ENCODE measurements around the gene HECA.
"Not testable (repeated sequence)": the region's sequence is repeated elsewhere in the genome, so short reads cannot be mapped to it uniquely, and the experiment has no call there.

Gene HECA

GRCh38 chr6:139164001-139164400 is 29.1 kb downstream of the HECA start:
- no peak for DNase-seq (ENCODE audit: low spot score)

- no peak for DNase-seq (ENCODE audit: low spot score)
These were observed 30.4 kb downstream of the HECA start for GRCh38 chr6:139165324-139165723.

- DNase-seq (ENCODE audit: low spot score): no peak
These were observed 31.5 kb downstream of the HECA start for GRCh38 chr6:139166238-139166955.

- no peak for DNase-seq (ENCODE audit: low spot score)
These were observed 32.1 kb downstream of the HECA start for GRCh38 chr6:139166956-139167313.

GRCh38 chr6:139172151-139172550 is 37.3 kb downstream of the HECA start:
- DNase-seq (ENCODE audit: low spot score): no peak

GRCh38 chr6:139172567-139172966 is 37.7 kb downstream of the HECA start:
- DNase-seq (ENCODE audit: low spot score): no peak

GRCh38 chr6:139173172-139173571 is 38.3 kb downstream of the HECA start:
- no peak for DNase-seq (ENCODE audit: low spot score)

GRCh38 chr6:139173822-139174221 is 38.9 kb downstream of the HECA start:
- no peak for DNase-seq (ENCODE audit: low spot score)

GRCh38 chr6:139174961-139175360 is 40.1 kb downstream of the HECA start:
- DNase-seq (ENCODE audit: low spot score): no peak

GRCh38 chr6:139175389-139175948 is 40.6 kb downstream of the HECA start:
- DNase-seq (ENCODE audit: low spot score): no peak

GRCh38 chr6:139181236-139181635 is 46.4 kb downstream of the HECA start:
- DNase-seq (ENCODE audit: low spot score): no peak

GRCh38 chr6:139184047-139184446 is 49.2 kb downstream of the HECA start:
- DNase-seq (ENCODE audit: low spot score): no peak

GRCh38 chr6:139184459-139184858 is 49.6 kb downstream of the HECA start:
- DNase-seq (ENCODE audit: low spot score): no peak

GRCh38 chr6:139186242-139186641 is 51.4 kb downstream of the HECA start:
- no peak for DNase-seq (ENCODE audit: low spot score)

- no peak for DNase-seq (ENCODE audit: low spot score)
These were observed 51.8 kb downstream of the HECA start for GRCh38 chr6:139186692-139187091.

GRCh38 chr6:139187489-139187888 is 52.6 kb downstream of the HECA start:
- no peak for DNase-seq (ENCODE audit: low spot score)

- no peak for DNase-seq (ENCODE audit: low spot score)
These were observed 54.8 kb downstream of the HECA start for GRCh38 chr6:139189665-139190064.

- no peak for DNase-seq (ENCODE audit: low spot score)
These were observed 59.9 kb downstream of the HECA start for GRCh38 chr6:139194740-139195139.

GRCh38 chr6:139198529-139199288 is 63.8 kb downstream of the HECA start:
- no peak for DNase-seq (ENCODE audit: low spot score)

GRCh38 chr6:139201378-139201777 is 66.5 kb downstream of the HECA start:
- DNase-seq (ENCODE audit: low spot score): no peak

GRCh38 chr6:139204978-139205377 is 70.1 kb downstream of the HECA start:
- no peak for DNase-seq (ENCODE audit: low spot score)

GRCh38 chr6:139205843-139206242 is 71.0 kb downstream of the HECA start:
- DNase-seq (ENCODE audit: low spot score): no peak

GRCh38 chr6:139210766-139211165 is 75.9 kb downstream of the HECA start:
- DNase-seq (ENCODE audit: low spot score): not testable (repeated sequence)
